Measurements from ENCODE around the gene AMOTL2.

Gene AMOTL2

DNA sequence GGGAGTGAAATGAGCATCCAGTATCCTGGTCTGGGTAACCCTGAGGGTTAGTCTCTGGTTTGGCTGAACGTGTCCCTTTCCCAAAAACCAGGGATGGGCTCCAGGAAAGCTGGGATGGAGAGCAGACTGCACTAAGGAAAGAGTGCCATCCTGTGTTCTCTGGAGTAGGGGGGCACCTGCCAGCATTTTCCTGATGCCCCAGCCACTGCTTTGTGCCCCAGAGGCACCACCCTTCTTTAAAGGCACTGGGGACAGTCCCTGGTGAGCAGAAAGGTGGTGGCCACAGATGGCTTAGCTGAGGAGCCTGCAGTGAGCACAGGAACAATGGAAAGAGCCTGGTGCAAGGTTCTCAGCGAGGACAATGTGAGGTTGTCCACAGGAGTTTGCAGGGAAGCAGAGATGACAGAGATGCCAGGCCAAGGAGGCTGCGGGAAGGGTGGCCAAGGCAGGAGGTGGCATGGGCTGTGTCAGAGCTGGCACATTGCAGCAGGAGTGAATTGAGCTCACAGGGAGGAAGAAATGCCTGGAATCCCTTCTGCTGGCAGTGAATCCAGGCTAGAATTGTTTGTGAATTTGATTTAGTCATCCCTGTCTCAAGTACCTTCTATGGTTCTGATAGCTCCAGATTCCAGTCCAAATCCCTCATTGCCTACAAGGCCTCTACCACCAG is 39.9 kb downstream of the AMOTL2 start:
- TF ChIP-seq, protein P1, sequence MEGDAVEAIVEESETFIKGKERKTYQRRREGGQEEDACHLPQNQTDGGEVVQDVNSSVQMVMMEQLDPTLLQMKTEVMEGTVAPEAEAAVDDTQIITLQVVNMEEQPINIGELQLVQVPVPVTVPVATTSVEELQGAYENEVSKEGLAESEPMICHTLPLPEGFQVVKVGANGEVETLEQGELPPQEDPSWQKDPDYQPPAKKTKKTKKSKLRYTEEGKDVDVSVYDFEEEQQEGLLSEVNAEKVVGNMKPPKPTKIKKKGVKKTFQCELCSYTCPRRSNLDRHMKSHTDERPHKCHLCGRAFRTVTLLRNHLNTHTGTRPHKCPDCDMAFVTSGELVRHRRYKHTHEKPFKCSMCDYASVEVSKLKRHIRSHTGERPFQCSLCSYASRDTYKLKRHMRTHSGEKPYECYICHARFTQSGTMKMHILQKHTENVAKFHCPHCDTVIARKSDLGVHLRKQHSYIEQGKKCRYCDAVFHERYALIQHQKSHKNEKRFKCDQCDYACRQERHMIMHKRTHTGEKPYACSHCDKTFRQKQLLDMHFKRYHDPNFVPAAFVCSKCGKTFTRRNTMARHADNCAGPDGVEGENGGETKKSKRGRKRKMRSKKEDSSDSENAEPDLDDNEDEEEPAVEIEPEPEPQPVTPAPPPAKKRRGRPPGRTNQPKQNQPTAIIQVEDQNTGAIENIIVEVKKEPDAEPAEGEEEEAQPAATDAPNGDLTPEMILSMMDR (IDR thresholded peaks at IDR 0.05), result no peak
- Histone ChIP-seq H3K4me1 (ENCODE audit: control insufficient read depth in 1 of 2, insufficient read depth in 1 of 2, low read depth in 1 of 2, low read length in 1 of 2) (no peaks in the 10 kb centered on the region), H3K9me3 (no peaks in the 10 kb centered on the region), H3K4me3 (ENCODE audit: low read depth in 1 of 2, low read length in 1 of 2) (no peak overlapping the region), H3K27ac (no peak overlapping the region), H3K27me3 (no peaks in the 10 kb centered on the region), H3K36me3 (no peaks in the 10 kb centered on the region)

DNA sequence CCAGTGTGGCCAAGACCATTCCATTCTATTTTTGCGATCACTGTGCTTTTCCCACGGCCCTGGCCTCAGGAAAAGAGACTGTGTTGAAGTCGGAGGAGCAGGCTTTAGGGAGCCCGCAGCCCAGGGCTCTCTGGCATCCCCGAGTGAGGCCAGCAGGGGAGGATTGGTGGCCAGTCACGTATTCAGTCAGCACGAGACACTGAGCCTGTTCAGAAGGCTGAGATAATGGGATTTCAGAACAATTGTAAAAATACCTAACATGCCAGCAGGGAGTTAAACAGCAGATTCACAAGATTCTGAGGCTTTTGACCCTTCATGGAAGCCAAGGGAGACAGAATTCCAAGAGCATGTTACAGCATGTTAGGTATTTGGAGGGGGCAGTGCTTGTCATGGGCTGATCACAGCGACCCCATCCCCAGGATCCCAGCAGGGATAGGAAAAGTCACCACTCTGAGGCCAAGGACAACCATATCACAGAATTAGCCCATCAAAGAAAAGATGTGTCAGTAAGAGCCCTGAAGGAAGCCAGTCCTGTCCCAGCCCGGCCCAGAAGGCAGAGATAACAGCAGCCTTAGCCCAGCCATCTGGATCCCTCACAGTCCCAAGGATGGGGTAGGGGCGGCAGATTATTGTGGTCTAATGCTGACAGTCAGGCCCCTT is 40.6 kb downstream of the AMOTL2 start:
- H3K36me3 ChIP-seq, result no peaks in the 10 kb centered on the region
- H3K4me1 ChIP-seq (ENCODE audit: control insufficient read depth in 1 of 2, insufficient read depth in 1 of 2, low read depth in 1 of 2, low read length in 1 of 2), result no peaks in the 10 kb centered on the region
- H3K27ac ChIP-seq, result no peak overlapping the region

DNA sequence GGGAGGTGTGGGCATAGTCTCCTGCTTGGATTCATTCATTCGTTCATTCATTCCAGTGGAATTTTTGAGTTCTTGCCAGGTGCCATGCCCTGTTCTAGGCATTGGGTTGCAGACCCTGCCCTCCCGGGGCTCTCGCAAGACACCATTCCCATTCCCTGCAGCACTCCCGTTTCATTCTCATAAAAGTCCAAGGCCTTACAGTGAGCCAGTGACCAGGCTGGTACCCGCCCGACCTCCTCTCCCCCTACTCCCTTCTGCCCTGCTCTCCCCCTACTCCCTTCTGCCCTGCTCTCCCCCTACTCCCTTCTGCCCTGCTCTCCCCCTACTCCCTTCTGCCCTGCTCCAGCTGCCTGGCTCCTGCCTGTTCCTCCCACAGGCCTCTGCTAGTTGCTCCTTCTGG is 41.9 kb downstream of the AMOTL2 start:
- TF ChIP-seq, protein P1 (IDR thresholded peaks at IDR 0.05), result no peak
- Histone ChIP-seq H3K36me3 (no peaks in the 10 kb centered on the region), H3K4me1 (ENCODE audit: control insufficient read depth in 1 of 2, insufficient read depth in 1 of 2, low read depth in 1 of 2, low read length in 1 of 2) (no peaks in the 10 kb centered on the region), H3K27me3 (peaks cover 15% of the 10 kb centered on the region), H3K9me3 (no peaks in the 10 kb centered on the region), H3K27ac (no peak overlapping the region), H3K4me3 (ENCODE audit: low read depth in 1 of 2, low read length in 1 of 2) (no peak overlapping the region)

More for the DNA sequence above, 40.6 kb downstream of the AMOTL2 start:
- TF ChIP-seq, protein P1 (IDR thresholded peaks at IDR 0.05), result no peak
- Histone ChIP-seq H3K27me3 (peaks cover 2% of the 10 kb centered on the region), H3K9me3 (no peaks in the 10 kb centered on the region), H3K4me3 (ENCODE audit: low read depth in 1 of 2, low read length in 1 of 2) (no peak overlapping the region)

DNA sequence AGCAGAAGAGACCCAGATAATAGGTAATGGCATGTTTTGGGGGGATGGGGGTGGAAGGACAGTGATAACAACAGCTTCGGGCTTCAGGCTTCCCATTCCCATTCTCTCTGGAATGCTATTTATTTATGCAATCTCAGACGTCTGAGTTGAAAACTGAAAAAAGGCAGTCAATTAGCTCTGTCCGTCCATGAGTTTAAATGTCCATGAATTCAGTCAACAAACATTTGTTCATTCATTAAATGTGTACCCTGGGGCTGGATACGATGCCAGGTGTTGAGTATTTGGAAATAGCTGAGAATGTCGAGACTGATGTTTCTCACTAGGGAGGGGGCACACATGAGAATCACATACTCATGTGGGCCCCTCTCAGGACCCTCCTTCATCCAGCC is 42.4 kb downstream of the AMOTL2 start:
- Histone ChIP-seq H3K27me3 (peaks cover 20% of the 10 kb centered on the region), H3K4me3 (ENCODE audit: low read depth in 1 of 2, low read length in 1 of 2) (no peak overlapping the region), H3K9me3 (no peaks in the 10 kb centered on the region), H3K36me3 (no peaks in the 10 kb centered on the region), H3K27ac (no peak overlapping the region), H3K4me1 (ENCODE audit: control insufficient read depth in 1 of 2, insufficient read depth in 1 of 2, low read depth in 1 of 2, low read length in 1 of 2) (no peaks in the 10 kb centered on the region)
- TF ChIP-seq, protein P1 (IDR thresholded peaks at IDR 0.05), result no peak

DNA sequence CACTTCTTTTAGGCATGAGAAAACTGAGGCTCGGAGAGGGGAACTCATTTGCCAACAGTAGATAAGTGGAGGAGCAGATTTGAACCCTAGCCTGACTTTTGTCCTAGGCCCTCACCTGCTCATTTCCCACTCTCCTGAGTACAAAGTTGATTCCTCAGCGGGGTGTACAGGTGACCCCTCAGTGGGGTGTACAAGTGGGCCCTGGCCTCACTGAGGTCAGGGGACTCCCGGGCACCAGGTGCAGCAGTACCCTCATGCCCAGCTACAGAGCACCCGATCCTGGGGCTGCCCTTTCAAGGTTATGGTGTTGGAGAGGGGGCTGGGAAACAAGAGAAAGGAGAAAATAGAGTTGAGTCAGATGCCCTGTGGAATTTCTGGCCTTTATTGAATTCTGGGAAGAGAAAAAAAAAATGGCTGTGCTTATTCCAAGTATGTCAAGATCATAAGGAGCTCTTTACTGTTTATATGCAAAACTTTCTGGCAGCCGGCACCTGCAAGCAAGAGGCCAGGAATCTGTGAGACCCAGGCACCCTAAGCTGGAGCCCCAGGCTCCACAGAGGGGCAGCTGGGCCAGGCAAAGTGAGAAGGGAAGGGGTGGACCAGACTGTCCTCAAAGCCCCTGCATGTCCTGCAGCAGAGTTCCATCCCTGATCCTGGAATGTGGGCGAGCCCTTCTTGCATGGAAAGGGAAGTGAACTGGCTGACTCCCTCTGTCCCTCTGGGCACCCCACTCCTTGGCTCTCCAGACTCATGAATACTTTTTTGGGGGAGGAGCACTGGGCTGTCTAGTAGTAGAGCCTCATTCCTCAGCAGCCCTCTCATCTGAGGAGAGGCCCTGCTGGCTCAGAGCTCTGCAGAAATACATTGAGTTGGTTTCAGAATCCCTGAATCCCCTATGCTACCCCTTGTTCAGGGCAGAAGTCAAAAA is 43.1 kb downstream of the AMOTL2 start:
- TF ChIP-seq, protein P1 (IDR thresholded peaks at IDR 0.05), result no peak
- Histone ChIP-seq H3K9me3 (no peaks in the 10 kb centered on the region), H3K4me3 (ENCODE audit: low read depth in 1 of 2, low read length in 1 of 2) (no peak overlapping the region), H3K27ac (no peak overlapping the region), H3K27me3 (peaks cover 22% of the 10 kb centered on the region), H3K4me1 (ENCODE audit: control insufficient read depth in 1 of 2, insufficient read depth in 1 of 2, low read depth in 1 of 2, low read length in 1 of 2) (no peaks in the 10 kb centered on the region), H3K36me3 (no peaks in the 10 kb centered on the region)
